Endothelial cell of umbilical vein (primary cell): ENCODE data around the gene GARIN5B. TPM values are rescaled to one million over a fixed set of nuclear protein-coding genes. Genes with fewer than 3 reads are reported as not detected.

ENCODE experiments used
- BruUV-seq: library from RNA; stranded (reverse); fragments of 400-500 nt; replicated peaks from 2 replicates; lab custom pipeline; 2021; lab: Mats Ljungman, UMichigan
- CTCF ChIA-PET: fragments of 300-600, 350-600 bp; sonication (Branson Sonifier 250); formaldehyde crosslinking; loops from one replicate; lab custom pipeline; 2021; ENCODE audit warnings: antibody characterized with exemption, inconsistent platforms; lab: Charles Lee
- POLR2A ChIA-PET: fragments of 300-600, 350-600 bp; sonication (Branson Sonifier 250); formaldehyde crosslinking; loops from one replicate; lab custom pipeline; 2021; ENCODE audit warnings: antibody characterized with exemption, inconsistent platforms; lab: Charles Lee
- DNase-seq: peaks from one replicate; pipeline ENCODE4 v3.0.0-alpha.2; 2011; ENCODE audit warnings: low read depth, low spot score
- FAIRE-seq: peaks from 2 replicates; lab custom pipeline; 2011; peaks lifted over from hg19 to GRCh38; lab: Jason Lieb, UNC
- H2AFZ ChIP-seq: 2 replicates; pipeline ENCODE4 v1.6.0; 2012; ENCODE audit warnings: low read depth, low read length, control low read depth, inconsistent platforms
- H3K27ac ChIP-seq: 2 replicates; pipeline ENCODE4 v1.5.1; 2011; ENCODE audit warnings: low read depth, mild to moderate bottlenecking, control low read depth, low read length, moderate library complexity; ENCODE audit not compliant: insufficient read depth
- H3K27me3 ChIP-seq, 2 experiments: 2 replicates each; pipeline versions ENCODE4 v1.6.0 to v1.6.1; 2011; ENCODE audit warnings: low read length in 2 of 2, mixed read lengths in 1 of 2; ENCODE audit not compliant: control insufficient read depth in 2 of 2, insufficient read depth in 2 of 2
- H3K36me3 ChIP-seq, 2 experiments: 2 replicates in 1 of 2; 3 replicates in 1 of 2; pipeline ENCODE4 v1.5.1; 2011; ENCODE audit warnings: low read length in 2 of 2, mild to moderate bottlenecking in 1 of 2, moderate library complexity in 1 of 2; ENCODE audit not compliant: control insufficient read depth in 2 of 2, insufficient read depth in 2 of 2; ENCODE audit errors: extremely low read depth in 1 of 2
- H3K4me1 ChIP-seq: 3 replicates; pipeline ENCODE4 v1.5.1; 2011; ENCODE audit warnings: mild to moderate bottlenecking, low read length; ENCODE audit not compliant: control insufficient read depth, insufficient read depth; ENCODE audit errors: extremely low read depth
- H3K4me2 ChIP-seq: 2 replicates; pipeline ENCODE4 v1.6.1; 2011; ENCODE audit warnings: low read length, control low read depth, mixed read lengths; ENCODE audit not compliant: insufficient read depth
- H3K4me3 ChIP-seq, 3 experiments: fragments of 200-600 bp in 1 of 3; sonication (generic), shearing (Covaris generic) in 1 of 3; replicated peaks in 1 of 3; 2 replicates each; pipeline ENCODE4 v1.5.1; 2011 to 2016; ENCODE audit warnings: control low read depth in 3 of 3, low read length in 3 of 3, mild to moderate bottlenecking in 2 of 3, inconsistent platforms in 1 of 3, low read depth in 1 of 3, moderate library complexity in 1 of 3; ENCODE audit not compliant: insufficient read depth in 1 of 3
- H3K79me2 ChIP-seq: 2 replicates; pipeline ENCODE4 v1.6.0; 2012; ENCODE audit warnings: low read length, inconsistent platforms; ENCODE audit not compliant: control insufficient read depth, insufficient read depth
- H3K9ac ChIP-seq: replicated peaks from 2 replicates; pipeline ENCODE3; 2011; ENCODE audit warnings: low read length, control low read depth; ENCODE audit not compliant: insufficient read depth; ENCODE audit errors: extremely low read depth
- H3K9me1 ChIP-seq: replicated peaks from 3 replicates; pipeline ENCODE4 v1.6.0; 2011; ENCODE audit warnings: mild to moderate bottlenecking, low read length; ENCODE audit not compliant: control insufficient read depth, insufficient read depth; ENCODE audit errors: extremely low read depth
- H3K9me3 ChIP-seq: replicated peaks from 2 replicates; pipeline ENCODE4 v1.5.1; 2012; ENCODE audit warnings: low read length, inconsistent platforms; ENCODE audit not compliant: control insufficient read depth, insufficient read depth
- H4K20me1 ChIP-seq: replicated peaks from 2 replicates; pipeline ENCODE3; 2011; ENCODE audit warnings: mild to moderate bottlenecking, low read length; ENCODE audit not compliant: control insufficient read depth, insufficient read depth; ENCODE audit errors: extremely low read depth
- CTCF ChIP-seq, 2 donors: IDR thresholded peaks; 1 replicate in 1 of 2; 2 replicates in 1 of 2; pipeline ENCODE4 v1.5.1; 2011; ENCODE audit warnings: low read length in 2 of 2, mild to moderate bottlenecking in 2 of 2, moderate library complexity in 2 of 2, control low read depth in 1 of 2, inconsistent platforms in 1 of 2, low read depth in 1 of 2; ENCODE audit not compliant: insufficient read depth in 1 of 2; ENCODE audit errors: extremely low read depth in 1 of 2
- EZH2 ChIP-seq: IDR thresholded peaks from 2 replicates; pipeline ENCODE4 v1.6.1; 2012; ENCODE audit warnings: borderline replicate concordance, low read depth, mild to moderate bottlenecking, moderate library complexity, low read length, inconsistent platforms; ENCODE audit not compliant: severe bottlenecking
- MAX ChIP-seq: IDR thresholded peaks from 2 replicates; pipeline ENCODE4 v1.6.1; 2011; ENCODE audit not compliant: insufficient read depth, insufficient read length
- MYC ChIP-seq: IDR thresholded peaks from one replicate; pipeline ENCODE4 v1.6.1; 2011; ENCODE audit warnings: mild to moderate bottlenecking, low read depth, low read length
- POLR2A ChIP-seq: IDR thresholded peaks from 2 replicates; pipeline ENCODE4 v1.6.1; 2012; ENCODE audit warnings: low read depth, mild to moderate bottlenecking, control low read depth, low read length
- dilution Hi-C: fragments of 300-500 bp; cut with MboI; formaldehyde crosslinking; loops from one replicate; pipeline ENCODE4 v1.15.0; 2019; ENCODE audit warnings: low sequenced_read_pairs; ENCODE audit not compliant: extremely low pct_ligation_motif_present
- intact Hi-C: fragments of 100-400 bp; cut with micrococcal nuclease; formaldehyde crosslinking; loops from one replicate; pipeline ENCODE4 v1.10.0; 2022
- polyA plus RNA-seq, 4 experiments: library from polyadenylated mRNA; depleted of rRNA in 3 of 4; stranded (reverse) in 3 of 4; unstranded in 1 of 4; fragments of >200 nt; gene quantifications; 2 replicates each; pipeline versions ENCODE4 v1.2.1 to v1.2.3, GENCODE V29; 2011 to 2012; ENCODE audit warnings: missing spikeins in 1 of 4
- total RNA-seq: library from RNA; stranded (reverse); gene quantifications from 2 replicates; pipeline ENCODE4 v1.2.3, GENCODE V29; 2021

GARIN5B gene
- total and polyA plus RNA-seq, 2 donors (not counting 3 experiments of a cell fraction or from before 2014, with no cell fraction given) = not detected

GRCh38 chr19:55305491-55305890, 57.6 kb downstream of the GARIN5B start:
- FAIRE-seq = peak; percentile 83
- Histone ChIP-seq H3K4me3 (no peak overlapping the region), H3K9ac (no peak overlapping the region), H3K27ac (no peak overlapping the region), H3K9me1 (no peaks in the 10 kb centered on the region), H3K4me1 (no peaks in the 10 kb centered on the region), H3K4me2 (no peak overlapping the region), H3K79me2 (no peaks in the 10 kb centered on the region), H3K27me3 (peaks cover 0 to 3% of the 10 kb centered on the region in 2 experiments), H3K9me3 (no peaks in the 10 kb centered on the region), H3K36me3 (no peaks in the 10 kb centered on the region), H2AFZ (no peak overlapping the region), H4K20me1 (no peaks in the 10 kb centered on the region)
- dilution Hi-C loops (no loop called here), intact Hi-C loops (loop anchor here (1.0 kb wide), 1 partner anchor 34 kb away; the partner anchor contains the start of gene KMT5C)
- DNase-seq = peak; percentile 23
- TF ChIP-seq MYC (no peak), MAX (no peak)
- ChIA-PET POLR2A (no interaction called here), CTCF (interaction anchor here (0.6 to 1.4 kb wide), 3 partner anchors 78 to 164 kb away, joined by 3 to 7 read pairs (median 3); partner anchors contain the start of gene TMEM238)
- BruUV-seq = no TSS peak

GRCh38 chr19:55304980-55305379, 58.1 kb downstream of the GARIN5B start:
- POLR2A ChIA-PET = no interaction called here

More at GRCh38 chr19:55304980-55305379, 58.1 kb downstream of the GARIN5B start:
- no peak overlapping the region for H3K4me2 ChIP-seq
- no peak for DNase-seq
- dilution Hi-C loops (no loop called here), intact Hi-C loops (loop anchor here (1.0 to 5.0 kb wide), 2 partner anchors 34 to 163 kb away; partner anchors contain the start of gene KMT5C)
- H3K4me1 ChIP-seq = no peaks in the 10 kb centered on the region
- H4K20me1 ChIP-seq = no peaks in the 10 kb centered on the region
- no peak overlapping the region for H3K9ac ChIP-seq
- no peak overlapping the region for H2AFZ ChIP-seq
- no peaks in the 10 kb centered on the region for H3K9me3 ChIP-seq
- TF ChIP-seq MYC = no peak
- no peak for TF ChIP-seq CTCF (IDR thresholded peaks at IDR 0.05; ENCODE audit: extremely low read depth in 1 of 2, insufficient read depth in 1 of 2, low read depth in 1 of 2, low read length in 2 of 2)
- TF ChIP-seq POLR2A = no peak
- TF ChIP-seq EZH2 = no peak
- no TSS peak for BruUV-seq
- H3K27me3 ChIP-seq = peaks cover 0 to 3% of the 10 kb centered on the region in 2 experiments
- H3K36me3 ChIP-seq = no peaks in the 10 kb centered on the region
- no peak overlapping the region for H3K4me3 ChIP-seq
- FAIRE-seq = no peak
- CTCF ChIA-PET = no interaction called here
- no peak overlapping the region for H3K27ac ChIP-seq
- no peaks in the 10 kb centered on the region for H3K79me2 ChIP-seq
- no peaks in the 10 kb centered on the region for H3K9me1 ChIP-seq

Other genes starting within 250 kb of the GARIN5B start
- 137 and 149 TPM in 2 replicates for gene PPP1R12C, start 245.6 kb downstream of the GARIN5B start, total RNA-seq
- gene PPP1R12C, start 245.6 kb downstream of the GARIN5B start, polyA plus RNA-seq = 69.5 and 86.4 TPM in 2 replicates
- 0.51 and 0.92 TPM in 2 replicates for gene TNNT1, start 214.1 kb downstream of the GARIN5B start, total RNA-seq
- 0.18 and 0.22 TPM in 2 replicates for gene TNNT1, start 214.1 kb downstream of the GARIN5B start, polyA plus RNA-seq
- not detected in 2 replicates for gene TNNI3, start 205.5 kb downstream of the GARIN5B start, total RNA-seq
- not detected in 2 replicates for gene TNNI3, start 205.5 kb downstream of the GARIN5B start, polyA plus RNA-seq
- 0.62 TPM in 1 of 2 replicates, not detected in the other for gene DNAAF3, start 196.6 kb downstream of the GARIN5B start, total RNA-seq
- gene DNAAF3, start 196.6 kb downstream of the GARIN5B start, polyA plus RNA-seq = 0.56 and 0.75 TPM in 2 replicates
- gene SYT5, start 183.0 kb downstream of the GARIN5B start, total RNA-seq = 0.42 TPM in 1 of 2 replicates, not detected in the other
- not detected in 2 replicates for gene SYT5, start 183.0 kb downstream of the GARIN5B start, polyA plus RNA-seq
- gene PTPRH, start 153.8 kb downstream of the GARIN5B start, total RNA-seq = 0.51 and 1.00 TPM in 2 replicates
- 0.10 and 0.14 TPM in 2 replicates for gene PTPRH, start 153.8 kb downstream of the GARIN5B start, polyA plus RNA-seq
- gene TMEM86B, start 134.5 kb downstream of the GARIN5B start, total RNA-seq = 4.1 and 5.4 TPM in 2 replicates
- gene TMEM86B, start 134.5 kb downstream of the GARIN5B start, polyA plus RNA-seq = 4.5 and 5.8 TPM in 2 replicates
- gene PPP6R1, start 104.2 kb downstream of the GARIN5B start, total RNA-seq = 68.3 and 71.8 TPM in 2 replicates
- gene PPP6R1, start 104.2 kb downstream of the GARIN5B start, polyA plus RNA-seq = 35.7 and 36.0 TPM in 2 replicates
- gene HSPBP1, start 83.2 kb downstream of the GARIN5B start, total RNA-seq = 30.4 and 38.5 TPM in 2 replicates
- gene HSPBP1, start 83.2 kb downstream of the GARIN5B start, polyA plus RNA-seq = 47.5 and 60.3 TPM in 2 replicates
- gene BRSK1, start 79.3 kb downstream of the GARIN5B start, total RNA-seq = 0.44 and 0.46 TPM in 2 replicates
- gene BRSK1, start 79.3 kb downstream of the GARIN5B start, polyA plus RNA-seq = 0.33 and 0.68 TPM in 2 replicates
- not detected in 2 replicates for gene TMEM150B, start 37.9 kb downstream of the GARIN5B start, total RNA-seq
- gene TMEM150B, start 37.9 kb downstream of the GARIN5B start, polyA plus RNA-seq = not detected in 2 replicates
- 11.4 and 13.5 TPM in 2 replicates for gene KMT5C, start 23.4 kb downstream of the GARIN5B start, total RNA-seq
- 7.2 and 11.6 TPM in 2 replicates for gene KMT5C, start 23.4 kb downstream of the GARIN5B start, polyA plus RNA-seq
- not detected in 2 replicates for gene COX6B2, start 8.5 kb downstream of the GARIN5B start, total RNA-seq
- not detected in 2 replicates for gene COX6B2, start 8.5 kb downstream of the GARIN5B start, polyA plus RNA-seq
- gene IL11, start 7.2 kb upstream of the GARIN5B start, total RNA-seq = not detected in 2 replicates
- gene IL11, start 7.2 kb upstream of the GARIN5B start, polyA plus RNA-seq = 0.11 TPM in 1 of 2 replicates, not detected in the other
- not detected in 2 replicates for gene TMEM190, start 13.6 kb upstream of the GARIN5B start, total RNA-seq
- gene TMEM190, start 13.6 kb upstream of the GARIN5B start, polyA plus RNA-seq = not detected in 2 replicates
- gene TMEM238, start 21.0 kb upstream of the GARIN5B start, total RNA-seq = 0.35 TPM in 1 of 2 replicates, not detected in the other
- 0.18 TPM in 1 of 2 replicates, not detected in the other for gene TMEM238, start 21.0 kb upstream of the GARIN5B start, polyA plus RNA-seq
- gene RPL28, start 22.7 kb upstream of the GARIN5B start, total RNA-seq = 1,738 and 1,872 TPM in 2 replicates
- gene RPL28, start 22.7 kb upstream of the GARIN5B start, polyA plus RNA-seq = 3,435 and 4,297 TPM in 2 replicates
- 244 and 257 TPM in 2 replicates for gene UBE2S, start 44.5 kb upstream of the GARIN5B start, total RNA-seq
- 176 and 183 TPM in 2 replicates for gene UBE2S, start 44.5 kb upstream of the GARIN5B start, polyA plus RNA-seq
- not detected in 2 replicates for gene SHISA7, start 80.0 kb upstream of the GARIN5B start, total RNA-seq
- gene SHISA7, start 80.0 kb upstream of the GARIN5B start, polyA plus RNA-seq = not detected in 2 replicates
- gene ISOC2, start 98.4 kb upstream of the GARIN5B start, total RNA-seq = 43.6 and 49.3 TPM in 2 replicates
- 68.7 and 96.5 TPM in 2 replicates for gene ISOC2, start 98.4 kb upstream of the GARIN5B start, polyA plus RNA-seq
- gene C19orf85, start 101.5 kb upstream of the GARIN5B start, total RNA-seq = not detected in 2 replicates
- not detected in 2 replicates for gene C19orf85, start 101.5 kb upstream of the GARIN5B start, polyA plus RNA-seq
- gene ZNF628, start 113.4 kb upstream of the GARIN5B start, total RNA-seq = 9.0 and 10.4 TPM in 2 replicates
- 2.0 and 2.5 TPM in 2 replicates for gene ZNF628, start 113.4 kb upstream of the GARIN5B start, polyA plus RNA-seq
- gene NAT14, start 121.9 kb upstream of the GARIN5B start, total RNA-seq = 34.4 and 44.7 TPM in 2 replicates
- gene NAT14, start 121.9 kb upstream of the GARIN5B start, polyA plus RNA-seq = 39.1 and 42.6 TPM in 2 replicates
- 1.0 and 1.3 TPM in 2 replicates for gene SSC5D, start 125.2 kb upstream of the GARIN5B start, total RNA-seq
- gene SSC5D, start 125.2 kb upstream of the GARIN5B start, polyA plus RNA-seq = 0.47 and 0.49 TPM in 2 replicates
- gene SBK2, start 173.9 kb upstream of the GARIN5B start, total RNA-seq = not detected in 2 replicates
- gene SBK2, start 173.9 kb upstream of the GARIN5B start, polyA plus RNA-seq = not detected in 2 replicates
- gene SBK3, start 182.3 kb upstream of the GARIN5B start, total RNA-seq = 0.25 and 0.62 TPM in 2 replicates
- gene SBK3, start 182.3 kb upstream of the GARIN5B start, polyA plus RNA-seq = 0.18 and 0.19 TPM in 2 replicates
- gene ZNF579, start 217.6 kb upstream of the GARIN5B start, total RNA-seq = 15.7 and 15.9 TPM in 2 replicates
- 9.9 and 11.6 TPM in 2 replicates for gene ZNF579, start 217.6 kb upstream of the GARIN5B start, polyA plus RNA-seq
- 14.7 and 15.6 TPM in 2 replicates for gene FIZ1, start 236.3 kb upstream of the GARIN5B start, total RNA-seq
- gene FIZ1, start 236.3 kb upstream of the GARIN5B start, polyA plus RNA-seq = 6.6 and 7.0 TPM in 2 replicates
- gene ZNF524, start 237.0 kb upstream of the GARIN5B start, total RNA-seq = 14.2 and 15.2 TPM in 2 replicates
- 15.4 and 22.5 TPM in 2 replicates for gene ZNF524, start 237.0 kb upstream of the GARIN5B start, polyA plus RNA-seq
- gene ZNF865, start 242.4 kb upstream of the GARIN5B start, total RNA-seq = 10.1 and 11.4 TPM in 2 replicates
- 4.0 and 5.2 TPM in 2 replicates for gene ZNF865, start 242.4 kb upstream of the GARIN5B start, polyA plus RNA-seq